ENCODE results near the gene PLEKHO1. TPM values are rescaled to one million over a fixed set of nuclear protein-coding genes. Genes with fewer than 3 reads are reported as not detected.

PLEKHO1 gene
- total RNA-seq, 1 experiment from 2014 or later = 2.1 TPM

GRCh38 chr1:150126811-150127210 is 22.9 kb upstream of the PLEKHO1 start:
- no peak for DNase-seq
- no peak for TF ChIP-seq CTCF (IDR thresholded peaks at IDR 0.05; ENCODE audit: insufficient read depth in 1 of 2, low read depth in 1 of 2, low read length in 1 of 2, severe bottlenecking in 1 of 2, unreplicated experiment in 1 of 2)
- Mint-ChIP-seq H3K36me3 (ENCODE audit: insufficient read depth, unreplicated experiment) (no peaks in the 10 kb centered on the region), H3K27me3 (ENCODE audit: insufficient read depth, unreplicated experiment) (no peaks in the 10 kb centered on the region), H3K27ac (ENCODE audit: unreplicated experiment) (no peak overlapping the region), H3K4me3 (ENCODE audit: unreplicated experiment) (no peak overlapping the region), H3K9me3 (ENCODE audit: unreplicated experiment) (no peaks in the 10 kb centered on the region), H3K4me1 (ENCODE audit: low read depth, unreplicated experiment) (no peaks in the 10 kb centered on the region)
- ChIA-PET POLR2A (no interaction called here), CTCF (no interaction called here)
- Histone ChIP-seq H3K27me3 (replicated peaks; ENCODE audit: control insufficient read depth, insufficient read depth, low read length) (no peaks in the 10 kb centered on the region), H3K4me1 (no peaks in the 10 kb centered on the region), H3K4me3 (ENCODE audit: low read depth, low read length) (no peak overlapping the region), H3K36me3 (ENCODE audit: control insufficient read depth, insufficient read depth, low read length) (no peaks in the 10 kb centered on the region), H3K9me3 (no peaks in the 10 kb centered on the region)
- BruUV-seq (replicated peaks) = no TSS peak
- intact Hi-C loops (cut with micrococcal nuclease; ENCODE audit: unreplicated experiment) = no loop called here

- DNase-seq = no peak
- H3K4me3 Mint-ChIP-seq (ENCODE audit: unreplicated experiment) = no peak overlapping the region
- H3K9me3 Mint-ChIP-seq (ENCODE audit: unreplicated experiment) = no peaks in the 10 kb centered on the region
- no peaks in the 10 kb centered on the region for H3K4me1 ChIP-seq
- H3K9me3 ChIP-seq = no peaks in the 10 kb centered on the region
- no peak overlapping the region for H3K4me3 ChIP-seq (ENCODE audit: low read depth, low read length)
- intact Hi-C loops (cut with micrococcal nuclease; ENCODE audit: unreplicated experiment) = no loop called here
- H3K27ac Mint-ChIP-seq (ENCODE audit: unreplicated experiment) = no peak overlapping the region
- no peaks in the 10 kb centered on the region for H3K36me3 ChIP-seq (ENCODE audit: control insufficient read depth, insufficient read depth, low read length)
- no TSS peak for BruUV-seq (replicated peaks)
- H3K4me1 Mint-ChIP-seq (ENCODE audit: low read depth, unreplicated experiment) = no peaks in the 10 kb centered on the region
- H3K36me3 Mint-ChIP-seq (ENCODE audit: insufficient read depth, unreplicated experiment) = no peaks in the 10 kb centered on the region
- H3K27me3 ChIP-seq (replicated peaks; ENCODE audit: control insufficient read depth, insufficient read depth, low read length) = no peaks in the 10 kb centered on the region
- H3K27me3 Mint-ChIP-seq (ENCODE audit: insufficient read depth, unreplicated experiment) = no peaks in the 10 kb centered on the region
- ChIA-PET CTCF (interaction anchor here (1.1 kb wide), 1 partner anchor 60 kb away, joined by 3 read pairs; no protein-coding TSS in a partner anchor), POLR2A (no interaction called here)
- no peak for TF ChIP-seq CTCF (IDR thresholded peaks at IDR 0.05; ENCODE audit: insufficient read depth in 1 of 2, low read depth in 1 of 2, low read length in 1 of 2, severe bottlenecking in 1 of 2, unreplicated experiment in 1 of 2)
Observed at GRCh38 chr1:150127464-150127863, 22.3 kb upstream of the PLEKHO1 start.

- no peak for TF ChIP-seq CTCF (IDR thresholded peaks at IDR 0.05; ENCODE audit: insufficient read depth in 1 of 2, low read depth in 1 of 2, low read length in 1 of 2, severe bottlenecking in 1 of 2, unreplicated experiment in 1 of 2)
- H3K4me1 ChIP-seq = no peaks in the 10 kb centered on the region
- intact Hi-C loops (cut with micrococcal nuclease; ENCODE audit: unreplicated experiment) = no loop called here
- no peaks in the 10 kb centered on the region for H3K27me3 ChIP-seq (replicated peaks; ENCODE audit: control insufficient read depth, insufficient read depth, low read length)
- Mint-ChIP-seq H3K27ac (ENCODE audit: unreplicated experiment) (no peak overlapping the region), H3K36me3 (ENCODE audit: insufficient read depth, unreplicated experiment) (no peaks in the 10 kb centered on the region), H3K27me3 (ENCODE audit: insufficient read depth, unreplicated experiment) (no peaks in the 10 kb centered on the region), H3K4me1 (ENCODE audit: low read depth, unreplicated experiment) (no peaks in the 10 kb centered on the region), H3K4me3 (ENCODE audit: unreplicated experiment) (no peak overlapping the region), H3K9me3 (ENCODE audit: unreplicated experiment) (no peaks in the 10 kb centered on the region)
- ChIA-PET CTCF (interaction anchor here (1.1 kb wide), 1 partner anchor 59 kb away, joined by 3 read pairs; no protein-coding TSS in a partner anchor), POLR2A (no interaction called here)
- H3K9me3 ChIP-seq = no peaks in the 10 kb centered on the region
- no peaks in the 10 kb centered on the region for H3K36me3 ChIP-seq (ENCODE audit: control insufficient read depth, insufficient read depth, low read length)
- DNase-seq = no peak
- no peak overlapping the region for H3K4me3 ChIP-seq (ENCODE audit: low read depth, low read length)
- no TSS peak for BruUV-seq (replicated peaks)
Observed at GRCh38 chr1:150127868-150128267, 21.8 kb upstream of the PLEKHO1 start.

All from Caco-2 (cell line).